ENCODE data around the gene G6PC2.

DNA sequence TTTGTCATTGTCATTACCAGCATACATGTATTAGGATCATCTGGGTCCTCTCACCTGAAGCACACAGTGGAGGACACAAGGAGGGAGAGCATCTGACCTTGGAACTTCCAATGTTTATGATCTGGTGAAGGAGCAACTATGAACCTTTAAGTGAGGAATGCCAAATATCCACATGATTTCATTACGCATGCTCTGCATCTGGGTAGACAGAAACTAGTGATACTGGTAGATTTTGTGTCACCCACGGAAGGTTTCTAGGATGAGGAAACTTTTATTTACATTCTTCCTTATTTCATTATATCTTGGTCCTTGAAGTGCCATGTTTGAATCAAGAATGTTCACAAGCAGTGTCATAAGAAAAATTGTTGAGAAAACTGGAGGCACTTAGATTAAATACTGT is 42.9 kb upstream of the G6PC2 start:
- no peak for TF ChIP-seq CTCF (conservative IDR thresholded peaks at IDR 0.05; ENCODE audit: low read depth, low read length)
- TF ChIP-seq EZH2 (IDR thresholded peaks at IDR 0.05; ENCODE audit: borderline replicate concordance, low read depth, low read length, poor library complexity, severe bottlenecking): no peak
